NCI-H226 (cell line): ENCODE measurements around the gene LZTFL1.

Experiments used
- DNase-seq: peaks from one replicate; pipeline ENCODE4 v3.0.0-alpha.2; 2015

LZTFL1 gene

DNA sequence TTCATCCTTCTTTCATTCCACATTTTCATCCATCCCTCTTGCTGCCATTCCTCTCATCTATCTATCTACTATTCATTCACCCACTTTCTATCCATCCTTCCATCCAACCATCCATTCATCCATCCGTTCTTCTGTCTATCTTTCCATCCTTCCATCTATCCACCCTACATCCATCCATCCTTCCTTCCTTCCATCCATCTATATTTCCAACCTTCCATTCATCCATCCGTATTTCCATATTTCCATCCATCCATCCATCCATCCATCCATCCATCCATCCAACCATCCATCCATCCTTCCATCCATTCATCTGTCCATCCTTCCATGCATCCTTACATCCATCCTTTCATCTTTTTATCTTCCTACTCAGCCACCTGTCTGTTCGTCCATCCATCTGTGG is 59.5 kb downstream of the LZTFL1 start:
- no peak for DNase-seq

- DNase-seq: no peak
These were observed 60.1 kb downstream of the LZTFL1 start for GRCh38 chr3:45781841-45782240.

- DNase-seq: no peak
These were observed 60.6 kb downstream of the LZTFL1 start for GRCh38 chr3:45781271-45781670.

DNA sequence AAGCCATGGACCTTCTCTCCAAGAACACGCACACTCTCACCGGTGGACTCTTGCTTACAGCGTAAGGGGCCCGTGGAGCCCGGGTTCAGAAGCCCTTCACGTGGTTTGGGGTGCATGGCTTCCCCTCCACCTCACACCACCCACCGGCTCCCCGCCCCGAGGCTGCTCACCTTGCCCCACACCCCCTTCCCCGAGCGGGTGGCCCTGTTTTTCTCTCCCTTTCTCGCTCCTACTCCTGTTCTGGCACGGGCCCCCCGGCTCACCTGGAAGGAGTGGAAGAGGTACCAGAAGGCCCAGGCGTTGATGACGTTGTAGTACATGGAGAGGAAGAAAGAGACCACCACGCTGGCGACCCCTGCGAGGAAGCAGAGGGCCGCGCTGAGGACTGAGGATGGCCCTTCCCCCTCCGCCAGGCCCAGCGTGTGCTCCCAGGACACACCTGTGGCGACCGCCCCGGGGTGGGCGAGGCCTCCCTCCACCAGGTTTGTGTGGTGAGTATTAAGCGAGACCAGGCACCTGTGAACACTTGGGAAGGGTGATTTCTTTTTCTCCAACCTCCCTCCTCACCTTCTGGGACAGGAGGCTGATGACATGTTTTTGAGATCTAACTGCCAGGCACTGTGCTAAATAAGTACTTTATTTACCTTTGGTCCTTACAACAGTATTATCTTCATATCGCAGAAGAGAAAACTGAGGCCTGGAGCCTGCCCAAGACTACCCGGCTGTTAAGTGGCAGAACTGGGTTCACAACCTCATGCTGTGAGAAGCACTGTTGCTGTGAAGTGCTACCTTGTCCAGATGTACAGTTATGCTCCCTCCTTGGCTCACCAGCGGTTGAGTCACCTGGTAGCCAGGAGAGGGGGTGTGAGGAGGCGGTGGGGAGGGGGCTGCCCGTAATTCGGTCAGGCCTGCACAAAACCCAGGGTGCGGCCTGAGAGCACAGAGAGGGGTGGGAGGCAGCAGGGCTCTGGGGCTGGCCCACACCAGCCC is 61.9 kb downstream of the LZTFL1 start:
- no peak for DNase-seq

- DNase-seq: no peak
These were observed 63.1 kb downstream of the LZTFL1 start for GRCh38 chr3:45778761-45779201.

GRCh38 chr3:45777746-45778386 is 64.1 kb downstream of the LZTFL1 start:
- DNase-seq: no peak

- DNase-seq: no peak
These were observed 64.7 kb downstream of the LZTFL1 start for GRCh38 chr3:45777111-45777745.

GRCh38 chr3:45776611-45777010 is 65.3 kb downstream of the LZTFL1 start:
- DNase-seq: no peak

DNA sequence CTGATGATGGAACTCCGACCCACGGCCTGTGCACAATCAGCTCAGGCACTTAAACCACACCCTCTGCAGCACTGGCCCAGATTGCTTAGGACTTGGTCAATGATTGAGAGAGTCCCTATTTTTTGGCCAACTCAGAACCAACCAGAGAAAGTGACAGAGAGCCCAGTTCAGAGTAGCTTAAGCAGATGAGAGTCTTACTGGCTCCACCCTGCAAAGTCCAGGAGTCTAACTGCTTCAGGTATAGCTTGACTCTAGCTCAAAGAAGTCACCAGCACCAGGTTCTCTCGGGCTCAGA is 65.7 kb downstream of the LZTFL1 start:
- DNase-seq: no peak

GRCh38 chr3:45775571-45776300 is 66.2 kb downstream of the LZTFL1 start:
- DNase-seq: no peak

DNA sequence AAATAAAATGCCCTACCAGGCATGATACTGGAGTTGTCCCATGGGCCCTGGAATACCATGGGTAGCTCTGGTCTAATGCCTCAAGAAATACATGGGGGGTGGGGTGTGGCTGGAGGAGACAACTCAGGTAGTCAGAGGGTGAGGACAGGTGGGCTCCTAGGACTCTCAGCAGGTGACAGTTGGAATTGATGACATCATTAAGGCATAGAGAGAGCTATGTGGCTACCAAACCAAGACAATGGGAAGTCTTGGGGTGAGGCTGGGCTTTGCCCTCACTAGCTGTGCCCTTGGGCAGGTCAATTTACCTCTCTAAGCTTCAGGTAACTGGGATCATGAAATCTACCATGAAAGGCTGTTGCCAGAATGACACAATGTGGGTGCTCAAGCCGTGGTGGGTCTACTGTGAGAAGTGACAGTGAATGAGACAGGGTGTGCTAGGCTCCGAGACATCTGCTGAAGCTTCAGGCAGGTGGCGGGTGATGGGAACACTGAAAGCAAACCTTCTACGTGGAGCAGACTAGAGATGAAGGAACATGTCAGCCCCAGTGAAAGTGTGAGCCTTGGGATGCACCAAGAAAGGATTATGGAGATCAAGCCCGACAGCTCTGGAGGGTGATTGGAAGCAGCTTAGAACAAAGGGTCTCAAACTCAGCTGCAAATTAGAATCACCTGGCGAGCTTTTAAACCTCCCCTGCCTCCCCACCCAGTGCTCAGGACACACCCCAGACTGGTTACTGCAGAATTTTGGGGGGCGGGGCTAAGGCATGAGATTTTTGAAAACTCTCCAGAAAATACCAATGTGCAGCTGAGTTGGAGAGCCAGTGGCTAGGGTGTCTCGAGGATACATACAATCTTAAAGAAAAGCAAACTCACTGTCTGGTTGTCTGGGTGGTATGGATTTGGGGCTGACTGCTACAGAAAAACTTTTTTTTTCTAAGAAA is 67.1 kb downstream of the LZTFL1 start:
- DNase-seq: no peak

DNA sequence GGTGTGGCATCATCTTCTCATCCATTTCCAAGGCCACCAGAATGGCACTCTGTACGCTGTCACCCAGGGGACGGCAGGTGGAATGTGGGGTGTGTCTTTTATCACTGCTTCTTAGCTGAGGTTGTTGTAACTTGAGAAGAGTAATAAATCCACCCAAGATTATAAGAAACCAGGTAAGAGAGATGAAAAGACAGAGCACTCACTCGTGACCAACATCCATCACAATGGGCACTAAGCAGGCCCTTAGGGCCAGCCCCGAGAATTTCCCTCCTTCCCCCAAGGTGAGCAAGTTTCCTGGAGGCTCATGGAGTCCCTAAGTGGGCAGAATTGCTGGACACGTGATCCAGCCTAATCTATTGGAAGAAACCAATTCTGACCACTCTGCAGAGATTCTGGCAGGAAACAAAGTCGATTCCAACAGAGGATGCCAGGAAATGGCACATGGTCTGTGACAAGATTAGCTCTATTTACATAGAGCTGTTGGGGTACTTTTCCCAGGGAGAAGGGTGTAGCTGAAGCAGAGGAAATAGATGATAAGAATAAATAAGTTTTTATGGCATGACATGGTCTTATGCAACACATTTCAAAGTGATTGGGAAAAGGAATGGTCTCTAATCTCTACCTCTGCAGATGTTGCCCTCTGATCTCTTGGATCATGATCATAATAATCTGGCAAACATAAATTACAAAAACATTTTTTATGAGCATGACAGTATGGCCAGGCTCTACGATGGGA is 68.0 kb downstream of the LZTFL1 start:
- no peak for DNase-seq
